Breast epithelium (tissue), 3 donors: ENCODE measurements around the gene PRKG1.

Experiments used
- POLR2AphosphoS5 ChIP-seq, 3 donors: sonication (generic); formaldehyde crosslinking; IDR thresholded peaks; one replicate each; pipeline ENCODE4 v1.6.1; 2017; ENCODE audit warnings: antibody characterized with exemption in 3 of 3
- TF ChIP-seq, protein P1 (sequence below), 3 donors: fragments of 450-650 bp; IDR thresholded peaks; one replicate each; pipeline ENCODE4 v1.5.1; 2016 to 2017; ENCODE audit warnings: antibody characterized with exemption in 3 of 3, mild to moderate bottlenecking in 3 of 3, moderate library complexity in 3 of 3

DNA sequence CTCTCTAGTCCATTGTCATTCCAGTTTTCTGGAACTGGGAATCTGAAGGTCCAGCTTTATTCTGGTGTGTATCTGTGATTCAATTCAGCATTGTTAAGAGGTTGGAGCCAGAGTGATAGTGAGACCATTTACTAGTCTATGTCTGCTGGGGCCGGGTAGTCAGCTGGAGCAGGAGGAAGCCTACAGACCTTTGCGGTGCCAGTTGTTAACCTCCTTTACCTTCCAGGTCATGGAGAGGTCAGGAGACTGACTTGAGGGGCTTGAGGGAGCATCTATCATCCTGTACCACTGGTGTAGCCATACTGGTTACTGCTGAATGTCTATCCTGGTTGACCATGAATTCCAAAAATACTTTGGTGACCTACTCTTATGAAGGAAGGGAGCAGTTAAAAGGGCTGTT lies 634.3 kb downstream of the PRKG1 start:
- TF ChIP-seq, protein P1, sequence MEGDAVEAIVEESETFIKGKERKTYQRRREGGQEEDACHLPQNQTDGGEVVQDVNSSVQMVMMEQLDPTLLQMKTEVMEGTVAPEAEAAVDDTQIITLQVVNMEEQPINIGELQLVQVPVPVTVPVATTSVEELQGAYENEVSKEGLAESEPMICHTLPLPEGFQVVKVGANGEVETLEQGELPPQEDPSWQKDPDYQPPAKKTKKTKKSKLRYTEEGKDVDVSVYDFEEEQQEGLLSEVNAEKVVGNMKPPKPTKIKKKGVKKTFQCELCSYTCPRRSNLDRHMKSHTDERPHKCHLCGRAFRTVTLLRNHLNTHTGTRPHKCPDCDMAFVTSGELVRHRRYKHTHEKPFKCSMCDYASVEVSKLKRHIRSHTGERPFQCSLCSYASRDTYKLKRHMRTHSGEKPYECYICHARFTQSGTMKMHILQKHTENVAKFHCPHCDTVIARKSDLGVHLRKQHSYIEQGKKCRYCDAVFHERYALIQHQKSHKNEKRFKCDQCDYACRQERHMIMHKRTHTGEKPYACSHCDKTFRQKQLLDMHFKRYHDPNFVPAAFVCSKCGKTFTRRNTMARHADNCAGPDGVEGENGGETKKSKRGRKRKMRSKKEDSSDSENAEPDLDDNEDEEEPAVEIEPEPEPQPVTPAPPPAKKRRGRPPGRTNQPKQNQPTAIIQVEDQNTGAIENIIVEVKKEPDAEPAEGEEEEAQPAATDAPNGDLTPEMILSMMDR (IDR thresholded peaks at IDR 0.05): no peak
- no peak for TF ChIP-seq POLR2AphosphoS5 (IDR thresholded peaks at IDR 0.05)
